ENCODE results near the gene ADGRD2. TPM values are rescaled to one million over a fixed set of nuclear protein-coding genes. Genes with fewer than 3 reads are reported as not detected.
A peak's percentile ranks its signal among the peaks of the same experiment; 100 is the strongest.

Gene ADGRD2
- total and polyA plus RNA-seq, 8 donors = 0.10 to 0.22 (median 0.16) TPM; not detected in 3

DNA sequence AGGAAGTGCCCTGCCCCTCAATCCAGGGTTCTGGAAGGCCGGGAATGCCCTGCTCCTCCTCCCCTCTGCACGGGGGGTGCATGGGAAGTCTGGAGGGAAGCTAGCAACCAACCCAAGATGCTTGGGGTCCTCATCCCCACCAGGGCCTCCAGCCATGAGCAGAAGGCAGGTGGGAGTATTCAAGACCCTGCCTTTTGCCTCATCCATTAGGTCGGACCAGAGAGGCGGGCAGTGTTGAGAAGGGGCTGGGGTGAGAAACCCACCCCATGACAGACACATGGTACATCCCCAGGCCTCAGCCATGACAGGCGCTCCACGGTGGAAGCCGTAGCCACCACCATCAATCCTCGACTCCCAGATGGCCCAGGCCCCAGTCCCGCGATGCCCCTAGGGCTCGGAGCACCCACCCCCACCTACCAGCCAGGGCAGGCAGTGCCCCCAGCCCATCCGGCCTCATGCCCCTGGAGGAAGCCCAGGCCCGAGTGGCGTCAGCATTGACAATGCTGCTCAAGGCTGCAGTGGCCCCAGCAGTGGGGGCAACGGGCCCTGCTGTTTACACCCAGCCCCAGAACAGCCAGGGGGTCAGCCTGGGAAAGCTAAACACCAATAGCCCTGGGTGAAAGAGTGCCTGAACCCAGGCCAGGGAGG, 48.4 kb downstream of the ADGRD2 start:
- DNase-seq = peak in 1 of 4 donors; percentile 68
- H3K27me3 ChIP-seq = peaks cover 27 to 60% of the 10 kb centered on the region in 2 donors
- intact Hi-C loops (cut with DNase I) = no loop called here

DNA sequence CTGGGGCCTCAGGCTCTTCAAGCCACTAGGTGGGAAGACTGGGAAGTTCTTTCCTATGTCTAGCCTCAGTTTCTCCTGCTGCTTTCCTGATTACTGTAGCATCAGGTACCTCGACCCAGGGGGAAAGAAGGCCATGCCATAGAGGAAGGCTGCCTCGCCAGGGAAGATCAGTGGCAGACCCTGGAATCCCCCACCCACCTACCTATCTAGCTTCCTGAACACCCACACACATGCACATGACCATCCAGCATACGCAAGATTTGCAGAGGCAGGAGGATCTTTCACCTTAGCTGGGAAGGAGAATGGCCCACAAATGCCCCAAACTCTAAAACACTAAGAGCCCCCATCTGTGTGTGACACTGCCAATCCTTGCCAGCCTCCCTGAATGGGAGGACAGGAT, 49.0 kb downstream of the ADGRD2 start:
- Histone ChIP-seq H3K9me3 (no peaks in the 10 kb centered on the region), H3K4me1 (peaks cover 2 to 4% of the 10 kb centered on the region in 2 donors), H3K4me3 (no peak overlapping the region), H3K27me3 (peaks cover 33 to 66% of the 10 kb centered on the region in 2 donors), H3K36me3 (no peaks in the 10 kb centered on the region), H3K27ac (no peak overlapping the region)
- intact Hi-C loops (cut with DNase I) = no loop called here
- DNase-seq (no peak), ATAC-seq (no peak)
- TF ChIP-seq, protein P1, sequence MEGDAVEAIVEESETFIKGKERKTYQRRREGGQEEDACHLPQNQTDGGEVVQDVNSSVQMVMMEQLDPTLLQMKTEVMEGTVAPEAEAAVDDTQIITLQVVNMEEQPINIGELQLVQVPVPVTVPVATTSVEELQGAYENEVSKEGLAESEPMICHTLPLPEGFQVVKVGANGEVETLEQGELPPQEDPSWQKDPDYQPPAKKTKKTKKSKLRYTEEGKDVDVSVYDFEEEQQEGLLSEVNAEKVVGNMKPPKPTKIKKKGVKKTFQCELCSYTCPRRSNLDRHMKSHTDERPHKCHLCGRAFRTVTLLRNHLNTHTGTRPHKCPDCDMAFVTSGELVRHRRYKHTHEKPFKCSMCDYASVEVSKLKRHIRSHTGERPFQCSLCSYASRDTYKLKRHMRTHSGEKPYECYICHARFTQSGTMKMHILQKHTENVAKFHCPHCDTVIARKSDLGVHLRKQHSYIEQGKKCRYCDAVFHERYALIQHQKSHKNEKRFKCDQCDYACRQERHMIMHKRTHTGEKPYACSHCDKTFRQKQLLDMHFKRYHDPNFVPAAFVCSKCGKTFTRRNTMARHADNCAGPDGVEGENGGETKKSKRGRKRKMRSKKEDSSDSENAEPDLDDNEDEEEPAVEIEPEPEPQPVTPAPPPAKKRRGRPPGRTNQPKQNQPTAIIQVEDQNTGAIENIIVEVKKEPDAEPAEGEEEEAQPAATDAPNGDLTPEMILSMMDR (IDR thresholded peaks at IDR 0.05) = no peak

More for the DNA sequence above, 48.4 kb downstream of the ADGRD2 start:
- Histone ChIP-seq H3K4me1 (no peaks in the 10 kb centered on the region), H3K36me3 (no peaks in the 10 kb centered on the region), H3K9me3 (no peaks in the 10 kb centered on the region), H3K27ac (no peak overlapping the region), H3K4me3 (no peak overlapping the region)
- TF ChIP-seq, protein P1 (IDR thresholded peaks at IDR 0.05) = no peak
- no peak for ATAC-seq

DNA sequence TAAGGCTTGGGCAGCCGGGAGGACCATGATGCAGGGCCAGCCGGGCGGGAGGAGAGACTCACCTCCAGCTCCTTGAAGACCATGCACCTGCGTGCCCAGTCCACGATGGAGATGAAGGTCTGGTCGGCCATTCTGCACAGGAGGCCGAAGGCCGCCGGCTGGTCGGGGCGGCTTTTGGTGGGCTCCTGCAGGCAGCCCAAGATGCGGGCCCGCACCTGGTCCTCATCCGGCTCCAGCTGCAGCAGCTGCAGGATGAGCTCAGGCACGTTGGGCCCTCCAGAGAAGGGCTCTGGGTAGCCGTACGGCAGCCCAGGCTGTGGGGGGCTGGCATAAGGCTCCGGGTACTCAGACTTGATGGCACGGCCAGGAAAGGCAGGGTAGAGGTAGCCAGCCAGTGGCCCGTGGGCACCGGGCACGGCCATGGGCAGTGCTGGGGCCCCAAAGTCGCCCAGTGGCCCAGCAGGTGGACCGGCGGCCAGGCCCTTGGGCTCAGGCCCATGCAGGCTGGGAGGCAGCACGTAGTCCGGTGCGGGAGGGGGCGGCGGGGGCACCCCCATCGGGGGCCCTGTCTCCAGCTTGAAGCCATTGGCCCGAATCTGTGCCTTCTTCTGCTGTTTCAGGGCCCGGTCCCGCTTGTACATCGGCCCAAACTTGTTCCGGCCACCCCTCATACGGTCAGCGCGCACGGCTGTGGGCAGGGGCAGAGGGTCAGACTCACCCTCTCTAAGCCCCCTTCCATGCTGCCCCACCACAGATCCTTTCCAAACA, 50.0 kb downstream of the ADGRD2 start:
- intact Hi-C loops (cut with DNase I) = no loop called here
- H3K27me3 ChIP-seq = peaks cover 40 to 71% of the 10 kb centered on the region in 2 donors
- H3K4me1 ChIP-seq = peaks cover 4 to 8% of the 10 kb centered on the region in 2 donors
- H3K27ac ChIP-seq = no peak overlapping the region
- no peak overlapping the region for H3K4me3 ChIP-seq
- DNase-seq (peak in 1 of 4 donors; percentile 72), ATAC-seq (no peak)
- H3K9me3 ChIP-seq = no peaks in the 10 kb centered on the region
- TF ChIP-seq, protein P1 (IDR thresholded peaks at IDR 0.05) = no peak
- no peaks in the 10 kb centered on the region for H3K36me3 ChIP-seq

DNA sequence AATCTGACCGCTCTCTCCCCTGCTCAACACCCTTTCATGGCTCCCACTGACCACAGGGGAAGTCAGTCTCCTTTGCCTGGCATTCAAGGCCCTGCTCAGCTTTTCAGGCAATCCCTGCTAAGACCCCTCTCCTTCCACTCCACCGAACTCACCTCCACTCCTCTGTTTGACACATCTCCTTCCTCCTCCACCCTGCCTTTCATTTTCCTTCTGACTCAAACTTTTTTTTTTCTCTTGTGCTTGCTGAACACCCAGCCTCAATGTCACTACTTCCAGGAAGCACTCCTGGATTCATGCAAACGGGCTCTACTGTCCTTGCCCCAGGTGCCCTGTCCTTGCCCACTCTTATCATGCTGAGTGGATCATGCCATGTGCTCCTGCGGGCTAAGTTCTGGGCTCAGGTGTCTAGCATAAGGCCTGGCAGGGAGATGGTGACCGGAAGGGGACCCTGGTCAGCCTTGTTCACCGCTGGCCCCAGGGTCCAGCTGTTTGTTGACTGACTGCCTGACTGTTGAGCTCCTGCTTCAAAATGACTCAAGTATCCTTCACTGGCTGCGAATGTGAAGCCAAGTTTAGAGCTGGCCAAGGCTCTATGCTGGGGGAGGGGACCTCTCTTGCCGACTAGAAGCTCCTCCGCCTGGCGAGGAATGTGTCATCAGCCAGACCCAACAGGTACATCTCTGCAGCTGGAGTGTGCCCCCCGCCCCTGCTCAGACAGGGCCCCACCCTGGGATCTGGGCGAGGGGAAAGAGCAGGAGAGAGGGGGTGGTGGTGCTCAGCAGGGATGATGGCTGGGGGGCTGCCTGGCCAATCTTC, 50.8 kb downstream of the ADGRD2 start:
- Histone ChIP-seq H3K27ac (no peak overlapping the region), H3K9me3 (no peaks in the 10 kb centered on the region), H3K27me3 (peaks cover 45 to 73% of the 10 kb centered on the region in 2 donors), H3K4me3 (no peak overlapping the region), H3K36me3 (no peaks in the 10 kb centered on the region), H3K4me1 (peaks cover 4 to 8% of the 10 kb centered on the region in 2 donors)
- intact Hi-C loops (cut with DNase I) = no loop called here
- TF ChIP-seq, protein P1 (IDR thresholded peaks at IDR 0.05) = no peak
- peak in 1 of 4 donors; percentile 49 for DNase-seq
- ATAC-seq = no peak
